Vagina (tissue), 2 donors: ENCODE results near the gene RBKS. TPM values are rescaled to one million over a fixed set of nuclear protein-coding genes. Genes with fewer than 3 reads are reported as not detected.

Source experiments
- DNase-seq, 2 donors: peaks; one replicate each; pipeline ENCODE4 v3.0.0-alpha.2; 2017; ENCODE audit errors: extremely low spot score in 2 of 2
- H3K27ac ChIP-seq: fragments of 200-600 bp; sonication (generic); one replicate; pipeline ENCODE4 v1.5.1; 2019
- H3K27me3 ChIP-seq: fragments of 200-600 bp; sonication (generic); one replicate; pipeline ENCODE4 v1.5.1; 2019
- H3K36me3 ChIP-seq, 2 donors: fragments of 200-600 bp; sonication (generic); one replicate each; pipeline ENCODE4 v1.5.1; 2017 to 2019
- H3K4me1 ChIP-seq: fragments of 200-600 bp; sonication (generic); one replicate; pipeline ENCODE4 v1.5.1; 2019
- H3K4me3 ChIP-seq, 2 donors: fragments of 200-600 bp; sonication (generic); 1 replicate in 1 of 2; 2 replicates in 1 of 2; pipeline ENCODE4 v1.5.1; 2016 to 2019
- H3K9me3 ChIP-seq: fragments of 200-600 bp; sonication (generic); one replicate; pipeline ENCODE4 v1.5.1; 2019
- CTCF ChIP-seq, 3 experiments: fragments of 450-650 bp in 2 of 3; fragments of 200-600 bp in 1 of 3; sonication (generic) in 1 of 3; IDR thresholded peaks; one replicate each; pipeline ENCODE4 v1.5.1; 2017 to 2019; ENCODE audit warnings: antibody characterized with exemption in 3 of 3, mild to moderate bottlenecking in 2 of 3, moderate library complexity in 2 of 3
- POLR2A ChIP-seq, 2 donors: fragments of 450-650 bp; IDR thresholded peaks; one replicate each; pipeline ENCODE4 v1.6.1; 2017; ENCODE audit warnings: antibody characterized with exemption in 2 of 2, mild to moderate bottlenecking in 2 of 2, moderate library complexity in 2 of 2
- POLR2AphosphoS5 ChIP-seq, 2 donors: sonication (generic); formaldehyde crosslinking; IDR thresholded peaks; one replicate each; pipeline ENCODE4 v1.9.0; 2017; ENCODE audit warnings: antibody characterized with exemption in 2 of 2, mild to moderate bottlenecking in 2 of 2, low read depth in 1 of 2; ENCODE audit not compliant: insufficient read depth in 1 of 2
- intact Hi-C: fragments of 100-400 bp; cut with DNase I; formaldehyde crosslinking; loops from one replicate; pipeline ENCODE4 v1.15.1; 2023
- total RNA-seq: library from RNA; depleted of rRNA; stranded (reverse); fragments of >200 nt; gene quantifications from one replicate; pipeline ENCODE4 v1.2.3, GENCODE V29; 2016

The RBKS gene
- total RNA-seq, 1 donor from 2014 or later, result 2.2 TPM

- Histone ChIP-seq H3K9me3 (no peaks in the 10 kb centered on the region), H3K4me1 (no peaks in the 10 kb centered on the region), H3K36me3 (no peaks in the 10 kb centered on the region), H3K27ac (no peak overlapping the region), H3K4me3 (no peak overlapping the region), H3K27me3 (no peaks in the 10 kb centered on the region)
- no peak for TF ChIP-seq POLR2A (IDR thresholded peaks at IDR 0.05)
- no peak for TF ChIP-seq CTCF (IDR thresholded peaks at IDR 0.05)
- TF ChIP-seq POLR2AphosphoS5 (IDR thresholded peaks at IDR 0.05; ENCODE audit: insufficient read depth in 1 of 2, low read depth in 1 of 2), result no peak
- no peak for DNase-seq
- intact Hi-C loops, result no loop called here
These were observed 56.3 kb downstream of the RBKS start for GRCh38 chr2:27833931-27834330.

GRCh38 chr2:27832396-27832795 is 57.8 kb downstream of the RBKS start:
- Histone ChIP-seq H3K36me3 (no peaks in the 10 kb centered on the region), H3K4me1 (no peaks in the 10 kb centered on the region), H3K27me3 (no peaks in the 10 kb centered on the region), H3K4me3 (no peak overlapping the region), H3K9me3 (no peaks in the 10 kb centered on the region), H3K27ac (no peak overlapping the region)
- DNase-seq, result no peak
- intact Hi-C loops, result no loop called here
- TF ChIP-seq POLR2A (IDR thresholded peaks at IDR 0.05), result no peak
- TF ChIP-seq POLR2AphosphoS5 (IDR thresholded peaks at IDR 0.05; ENCODE audit: insufficient read depth in 1 of 2, low read depth in 1 of 2), result no peak
- no peak for TF ChIP-seq CTCF (IDR thresholded peaks at IDR 0.05)

- Histone ChIP-seq H3K4me3 (no peak overlapping the region), H3K36me3 (no peaks in the 10 kb centered on the region), H3K27ac (no peak overlapping the region), H3K4me1 (no peaks in the 10 kb centered on the region), H3K9me3 (no peaks in the 10 kb centered on the region), H3K27me3 (no peaks in the 10 kb centered on the region)
- TF ChIP-seq POLR2AphosphoS5 (IDR thresholded peaks at IDR 0.05; ENCODE audit: insufficient read depth in 1 of 2, low read depth in 1 of 2) (no peak), CTCF (IDR thresholded peaks at IDR 0.05) (no peak), POLR2A (IDR thresholded peaks at IDR 0.05) (no peak)
- no peak for DNase-seq
- intact Hi-C loops, result no loop called here
These were observed 58.7 kb downstream of the RBKS start for GRCh38 chr2:27831279-27832050.

- Histone ChIP-seq H3K27ac (no peak overlapping the region), H3K27me3 (no peaks in the 10 kb centered on the region), H3K9me3 (no peaks in the 10 kb centered on the region), H3K4me1 (no peaks in the 10 kb centered on the region), H3K4me3 (no peak overlapping the region), H3K36me3 (no peaks in the 10 kb centered on the region)
- TF ChIP-seq POLR2A (IDR thresholded peaks at IDR 0.05), result no peak
- no peak for TF ChIP-seq POLR2AphosphoS5 (IDR thresholded peaks at IDR 0.05; ENCODE audit: insufficient read depth in 1 of 2, low read depth in 1 of 2)
- TF ChIP-seq CTCF (IDR thresholded peaks at IDR 0.05), result no peak
- intact Hi-C loops, result no loop called here
- DNase-seq, result no peak
These were observed 59.5 kb downstream of the RBKS start for GRCh38 chr2:27830656-27831055.

- no peak for TF ChIP-seq POLR2AphosphoS5 (IDR thresholded peaks at IDR 0.05; ENCODE audit: insufficient read depth in 1 of 2, low read depth in 1 of 2)
- TF ChIP-seq POLR2A (IDR thresholded peaks at IDR 0.05), result no peak
- no peak for TF ChIP-seq CTCF (IDR thresholded peaks at IDR 0.05)
- Histone ChIP-seq H3K27me3 (no peaks in the 10 kb centered on the region), H3K4me3 (no peak overlapping the region), H3K27ac (no peak overlapping the region), H3K36me3 (no peaks in the 10 kb centered on the region), H3K9me3 (no peaks in the 10 kb centered on the region), H3K4me1 (no peaks in the 10 kb centered on the region)
- DNase-seq, result no peak
- intact Hi-C loops, result no loop called here
These were observed 60.4 kb downstream of the RBKS start for GRCh38 chr2:27829791-27830190.
